K562 (cell line): Measurements from ENCODE around the gene FBXL13. TPM values are rescaled to one million over a fixed set of nuclear protein-coding genes. Genes with fewer than 3 reads are reported as not detected.

Experiments
- BRD9 ChIP-seq: fragments of 450-650 bp; IDR thresholded peaks from 2 replicates; pipeline ENCODE4 v1.6.1; 2018; ENCODE audit warnings: low read depth; ENCODE audit not compliant: partially characterized antibody
- CBX1 ChIP-seq: sonication (generic); IDR thresholded peaks from 2 replicates; pipeline ENCODE4 v1.6.1; 2016; ENCODE audit warnings: antibody characterized with exemption, low read depth, mild to moderate bottlenecking
- CBX3 ChIP-seq, 2 experiments: IDR thresholded peaks; 1 replicate in 1 of 2; 2 replicates in 1 of 2; pipeline ENCODE4 v1.6.1; 2012; ENCODE audit warnings: inconsistent platforms in 2 of 2, low read length in 2 of 2, borderline replicate concordance in 1 of 2, control low read depth in 1 of 2
- CREB3L1 ChIP-seq: fragments of 450-650 bp; IDR thresholded peaks from 2 replicates; pipeline ENCODE4 v1.6.1; 2014; ENCODE audit warnings: low read depth, mild to moderate bottlenecking, moderate library complexity, borderline replicate concordance
- ELF2 ChIP-seq: fragments of 250-450 bp; sonication (Bioruptor Pico); IDR thresholded peaks from 2 replicates; pipeline ENCODE4 v1.5.0; 2021; ENCODE audit warnings: mild to moderate bottlenecking
- ELK3 ChIP-seq: fragments of 450-650 bp; formaldehyde crosslinking; IDR thresholded peaks from 2 replicates; pipeline ENCODE4 v1.4.0; 2020; ENCODE audit warnings: mild to moderate bottlenecking
- GATAD2A ChIP-seq: fragments of 450-650 bp; IDR thresholded peaks from 2 replicates; pipeline ENCODE4 v1.6.1; 2017
- HDAC2 ChIP-seq: fragments of 450-650 bp; IDR thresholded peaks from 2 replicates; pipeline ENCODE4 v1.6.1; 2016; ENCODE audit warnings: mild to moderate bottlenecking
- HOXB6 ChIP-seq: fragments of 250-450 bp; sonication (Bioruptor Pico); IDR thresholded peaks from 2 replicates; pipeline ENCODE4 v1.5.1; 2022; ENCODE audit warnings: mild to moderate bottlenecking, borderline replicate concordance
- KDM4B ChIP-seq, 2 experiments: fragments of 450-650 bp in 1 of 2; sonication (generic) in 1 of 2; IDR thresholded peaks; 2 replicates each; pipeline ENCODE4 v1.6.1; 2016 to 2017; ENCODE audit warnings: borderline replicate concordance in 2 of 2, antibody characterized with exemption in 1 of 2, low read depth in 1 of 2, mild to moderate bottlenecking in 1 of 2
- MAFG ChIP-seq: fragments of 450-650 bp; conservative IDR thresholded peaks from 2 replicates; pipeline ENCODE4 v1.6.1; 2016; ENCODE audit warnings: missing genetic modification characterization, missing compliant biosample characterization
- MAX ChIP-seq: sonication (generic); formaldehyde crosslinking; IDR thresholded peaks from 2 replicates; pipeline ENCODE4 v1.9.0; 2022; ENCODE audit warnings: mild to moderate bottlenecking, missing genetic modification reagents
- MEIS2 ChIP-seq: fragments of 450-650 bp; IDR thresholded peaks from 2 replicates; pipeline ENCODE4 v1.6.1; 2014; ENCODE audit warnings: mild to moderate bottlenecking; ENCODE audit not compliant: partially characterized antibody
- NEUROD1 ChIP-seq: fragments of 150-350 bp; IDR thresholded peaks from 2 replicates; pipeline ENCODE4 v1.6.1; 2014; ENCODE audit warnings: borderline replicate concordance, low read length, low read depth; ENCODE audit not compliant: partially characterized antibody
- NFIC ChIP-seq: fragments of 450-650 bp; IDR thresholded peaks from 2 replicates; pipeline ENCODE4 v1.6.1; 2017; ENCODE audit warnings: mild to moderate bottlenecking, inconsistent platforms
- STAT6 ChIP-seq: sonication (generic); formaldehyde crosslinking; IDR thresholded peaks from 2 replicates; pipeline ENCODE4 v1.8.1; 2023; ENCODE audit warnings: mild to moderate bottlenecking, missing genetic modification reagents
- SUPT5H ChIP-seq: fragments of 450-650 bp; IDR thresholded peaks from 2 replicates; pipeline ENCODE4 v1.6.1; 2016
- TAF1 ChIP-seq: IDR thresholded peaks from 2 replicates; pipeline ENCODE4 v1.6.1; 2011; ENCODE audit warnings: mild to moderate bottlenecking, low read length, moderate library complexity; ENCODE audit not compliant: insufficient read depth, control insufficient read depth, severe bottlenecking; ENCODE audit errors: extremely low read depth
- XRCC5 ChIP-seq: fragments of 200-400 bp; formaldehyde crosslinking; IDR thresholded peaks from 2 replicates; pipeline ENCODE4 v1.6.1; 2017; ENCODE audit warnings: low read depth, mild to moderate bottlenecking, low read length
- ZC3H8 ChIP-seq: fragments of 450-650 bp; IDR thresholded peaks from 2 replicates; pipeline ENCODE4 v1.6.1; 2017
- ZNF324 ChIP-seq: fragments of 250-450 bp; sonication (Bioruptor Pico); IDR thresholded peaks from 2 replicates; pipeline ENCODE4 v1.4.0; 2020; ENCODE audit warnings: mild to moderate bottlenecking
- ZNF696 ChIP-seq: fragments of 250-450 bp; sonication (Bioruptor Pico); conservative IDR thresholded peaks from 2 replicates; pipeline ENCODE4 v1.4.0; 2020; ENCODE audit warnings: mild to moderate bottlenecking, moderate library complexity
- polyA plus RNA-seq, 8 experiments: library from polyadenylated mRNA; depleted of rRNA in 4 of 8; stranded (reverse) in 5 of 8; unstranded in 3 of 8; fragments of >200 nt; fragmentation: Nextera tagmentation in 2 of 8; fragmentation: Illumina TruSeq in 1 of 8; extraction: Ambion mirVana in 2 of 8; extraction: Trizol in 1 of 8; gene quantifications; 2 replicates each; pipeline versions ENCODE4 v1.2.1 to v1.2.3, GENCODE V29; 2011 to 2014; ENCODE audit warnings: inconsistent platforms in 1 of 8, missing spikeins in 1 of 8
- total RNA-seq, 7 experiments: library from RNA; depleted of rRNA in 6 of 7; stranded (reverse); fragments of >200 nt in 6 of 7; fragmentation: Illumina TruSeq in 2 of 7; extraction: Trizol in 2 of 7; gene quantifications; 2 replicates each; pipeline versions ENCODE4 v1.2.1 to v1.2.3, GENCODE V29; 2011 to 2021; ENCODE audit warnings: low replicate concordance in 1 of 7

The FBXL13 gene
- total and polyA plus RNA-seq, 9 of the 15 experiments (the other 6 are each of a cell fraction or from before 2014, with no cell fraction given): 16.3 to 55.0 (median 25.4) TPM

GRCh38 chr7:102973096-102973802, 101.3 kb downstream of the FBXL13 start (continued):
- TF ChIP-seq CREB3L1 (peak; percentile 90; the same call in 1 of the 2 replicates), TAF1 (peak; percentile 91), ELF2 (CRISPR knock-in tag) (no peak; the same call in 1 of the 2 replicates), ELK3 (CRISPR knock-in tag) (0 out of 2 replicates have a peak, but pooled peaks have one; percentile 28), KDM4B (IDR thresholded peaks at IDR 0.05; ENCODE audit: borderline replicate concordance in 2 of 2, low read depth in 1 of 2) (peak in 1 of 2 experiments; percentile 68; a peak in 1 of 4 replicates), ZNF696 (CRISPR knock-in tag) (no peak), NEUROD1 (peak; percentile 47), ZC3H8 (peak; percentile 73; the same call in 1 of the 2 replicates), HDAC2 (peak; percentile 56; the same call in 1 of the 2 replicates), MAX (CRISPR knock-in tag) (peak; percentile 75), MAFG (tag) (peak; percentile 99), SUPT5H (peak; percentile 90), ZNF324 (no peak), NFIC (peak; percentile 63), BRD9 (peak; percentile 88), CBX1 (peak; percentile 86), CBX3 (IDR thresholded peaks at IDR 0.05; ENCODE audit: borderline replicate concordance in 1 of 2, low read length in 2 of 2) (peak in 1 of 2 experiments; percentile 94; a peak in 2 of 3 replicates), XRCC5 (0 out of 2 replicates have a peak, but pooled peaks have one; percentile 60), HOXB6 (CRISPR knock-in tag) (no peak), MEIS2 (peak; percentile 27), STAT6 (CRISPR knock-in tag) (no peak), GATAD2A (0 out of 2 replicates have a peak, but pooled peaks have one; percentile 35)
